Thoracic aorta endothelial cell (primary cell): ENCODE results near the gene SFXN5. TPM values are rescaled to one million over a fixed set of nuclear protein-coding genes. Genes with fewer than 3 reads are reported as not detected.

Source experiments
- total RNA-seq: library from RNA; depleted of rRNA; stranded (reverse); fragments of >200 nt; gene quantifications from 2 replicates; pipeline ENCODE4 v1.2.3, GENCODE V29; 2012

Gene SFXN5
- 16.0 and 19.1 TPM in 2 replicates for total RNA-seq

GRCh38 chr2:73071360-73072128 lies at the start of gene SFXN5:
Gene SFXN5, minus strand, starts transcription at chr2:73071712. Its CDS starts 7 bp downstream, at chr2:73071705.

GRCh38 chr2:73112913-73113854 lies 41.7 kb upstream of the SFXN5 start, which contains the start of gene RAB11FIP5:
Gene RAB11FIP5, minus strand, starts transcription at chr2:73112948. Its CDS starts 171 bp downstream, at chr2:73112777.

GRCh38 chr2:72917138-72917876 lies 154.2 kb downstream of the SFXN5 start, which contains the start of gene EMX1:
Gene EMX1, plus strand, starts transcription at chr2:72917519. Its CDS starts 334 bp downstream, at chr2:72917853.

Other genes with a start within 250 kb of the SFXN5 start
- 38.2 and 54.7 TPM in 2 replicates for gene EXOC6B, start 245.7 kb downstream of the SFXN5 start, total RNA-seq
- gene SPR, start 184.3 kb downstream of the SFXN5 start, total RNA-seq: 35.9 and 40.7 TPM in 2 replicates
- not detected in 2 replicates for gene EMX1, start 154.2 kb downstream of the SFXN5 start, total RNA-seq
- 45.1 and 56.6 TPM in 2 replicates for gene RAB11FIP5, start 41.2 kb upstream of the SFXN5 start, total RNA-seq
- not detected in 2 replicates for gene NOTO, start 130.9 kb upstream of the SFXN5 start, total RNA-seq
- gene SMYD5, start 142.5 kb upstream of the SFXN5 start, total RNA-seq: 16.1 and 23.0 TPM in 2 replicates
- gene PRADC1, start 161.5 kb upstream of the SFXN5 start, total RNA-seq: 14.5 and 21.0 TPM in 2 replicates
- 486 and 504 TPM in 2 replicates for gene CCT7, start 162.6 kb upstream of the SFXN5 start, total RNA-seq
- 0.66 and 1.7 TPM in 2 replicates for gene FBXO41, start 212.8 kb upstream of the SFXN5 start, total RNA-seq
- not detected in 2 replicates for gene EGR4, start 221.8 kb upstream of the SFXN5 start, total RNA-seq